ENCODE measurements around the gene RP9.
A peak's percentile ranks its signal among the peaks of the same experiment; 100 is the strongest.

The RP9 gene

GRCh38 chr7:33079763-33080690, 29.2 kb downstream of the RP9 start:
- in situ Hi-C loops (cut with HindIII; ENCODE audit: low sequenced_read_pairs): no loop called here
- DNase-seq (ENCODE audit: low read depth): no peak
- no peak overlapping the region for H3K4me3 ChIP-seq (ENCODE audit: low read depth, low read length)
- TF ChIP-seq, protein P1, sequence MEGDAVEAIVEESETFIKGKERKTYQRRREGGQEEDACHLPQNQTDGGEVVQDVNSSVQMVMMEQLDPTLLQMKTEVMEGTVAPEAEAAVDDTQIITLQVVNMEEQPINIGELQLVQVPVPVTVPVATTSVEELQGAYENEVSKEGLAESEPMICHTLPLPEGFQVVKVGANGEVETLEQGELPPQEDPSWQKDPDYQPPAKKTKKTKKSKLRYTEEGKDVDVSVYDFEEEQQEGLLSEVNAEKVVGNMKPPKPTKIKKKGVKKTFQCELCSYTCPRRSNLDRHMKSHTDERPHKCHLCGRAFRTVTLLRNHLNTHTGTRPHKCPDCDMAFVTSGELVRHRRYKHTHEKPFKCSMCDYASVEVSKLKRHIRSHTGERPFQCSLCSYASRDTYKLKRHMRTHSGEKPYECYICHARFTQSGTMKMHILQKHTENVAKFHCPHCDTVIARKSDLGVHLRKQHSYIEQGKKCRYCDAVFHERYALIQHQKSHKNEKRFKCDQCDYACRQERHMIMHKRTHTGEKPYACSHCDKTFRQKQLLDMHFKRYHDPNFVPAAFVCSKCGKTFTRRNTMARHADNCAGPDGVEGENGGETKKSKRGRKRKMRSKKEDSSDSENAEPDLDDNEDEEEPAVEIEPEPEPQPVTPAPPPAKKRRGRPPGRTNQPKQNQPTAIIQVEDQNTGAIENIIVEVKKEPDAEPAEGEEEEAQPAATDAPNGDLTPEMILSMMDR (IDR thresholded peaks at IDR 0.05; ENCODE audit: low read depth, low read length, missing control alignments): no peak

DNA sequence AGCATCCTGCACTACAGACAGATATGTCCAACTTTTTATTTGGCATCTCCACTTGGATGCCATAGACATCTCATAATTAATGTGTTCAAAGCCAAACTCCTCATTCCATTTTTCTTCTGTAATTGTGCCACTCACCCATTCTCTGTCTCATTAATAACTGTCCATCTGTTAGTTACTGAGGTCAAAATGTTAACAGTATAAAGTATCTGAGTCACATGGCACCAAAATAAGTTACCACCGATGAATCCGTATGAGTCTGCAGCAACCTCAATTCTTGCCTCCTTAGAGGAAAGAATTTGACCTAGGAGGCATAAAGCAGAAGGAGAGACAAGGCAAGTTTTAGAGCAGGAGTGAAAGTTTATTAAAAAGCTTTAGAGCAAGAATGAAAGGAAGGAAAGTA, 30.1 kb downstream of the RP9 start:
- no peak for DNase-seq (ENCODE audit: low read depth)
- H3K4me3 ChIP-seq (ENCODE audit: low read depth, low read length): no peak overlapping the region
- TF ChIP-seq, protein P1 (IDR thresholded peaks at IDR 0.05; ENCODE audit: low read depth, low read length, missing control alignments): no peak
- in situ Hi-C loops (cut with HindIII; ENCODE audit: low sequenced_read_pairs): no loop called here

GRCh38 chr7:33076737-33077136, 32.5 kb downstream of the RP9 start:
- DNase-seq (ENCODE audit: low read depth): no peak
- no peak overlapping the region for H3K4me3 ChIP-seq (ENCODE audit: low read depth, low read length)

GRCh38 chr7:33075818-33076518, 33.2 kb downstream of the RP9 start:
- H3K4me3 ChIP-seq (ENCODE audit: low read depth, low read length): no peak overlapping the region
- in situ Hi-C loops (cut with HindIII; ENCODE audit: low sequenced_read_pairs): no loop called here
- TF ChIP-seq, protein P1 (IDR thresholded peaks at IDR 0.05; ENCODE audit: low read depth, low read length, missing control alignments): no peak
- DNase-seq (ENCODE audit: low read depth): no peak

More at GRCh38 chr7:33076737-33077136, 32.5 kb downstream of the RP9 start:
- TF ChIP-seq, protein P1 (IDR thresholded peaks at IDR 0.05; ENCODE audit: low read depth, low read length, missing control alignments): no peak
- in situ Hi-C loops (cut with HindIII; ENCODE audit: low sequenced_read_pairs): no loop called here

- H3K4me3 ChIP-seq (ENCODE audit: low read depth, low read length): no peak overlapping the region
- in situ Hi-C loops (cut with HindIII; ENCODE audit: low sequenced_read_pairs): no loop called here
- TF ChIP-seq, protein P1 (IDR thresholded peaks at IDR 0.05; ENCODE audit: low read depth, low read length, missing control alignments): no peak
- DNase-seq (ENCODE audit: low read depth): no peak
Measured at GRCh38 chr7:33073243-33073642, 36.0 kb downstream of the RP9 start.

DNA sequence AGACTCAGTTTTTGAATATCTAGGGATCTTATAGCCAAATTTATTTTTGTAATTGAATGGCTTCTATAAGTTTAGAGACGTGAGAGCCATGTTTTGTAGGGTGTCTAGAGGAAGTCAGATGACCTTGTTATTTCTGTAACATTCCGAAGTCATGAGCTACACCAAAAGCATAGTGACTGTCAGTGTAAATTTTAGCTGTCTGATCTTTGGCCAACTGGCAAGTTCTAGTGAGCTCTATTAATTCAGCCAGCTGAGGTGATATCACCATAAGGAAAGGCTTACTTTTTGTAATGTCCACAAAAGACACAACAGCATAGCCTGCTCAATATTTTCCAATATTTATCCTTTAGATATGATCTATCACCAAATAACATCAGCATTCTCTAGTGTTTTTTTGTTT, 36.7 kb downstream of the RP9 start:
- peak; percentile 37 for DNase-seq (ENCODE audit: low read depth)

More for the DNA sequence above, 36.7 kb downstream of the RP9 start:
- no peak overlapping the region for H3K4me3 ChIP-seq (ENCODE audit: low read depth, low read length)
- TF ChIP-seq, protein P1 (IDR thresholded peaks at IDR 0.05; ENCODE audit: low read depth, low read length, missing control alignments): no peak
- in situ Hi-C loops (cut with HindIII; ENCODE audit: low sequenced_read_pairs): no loop called here
